HEK293 (cell line): ENCODE data around the gene MYLK4.

Experiments used
- CTCF ChIA-PET: fragments of 350-600 bp; formaldehyde crosslinking; extraction: SDS; loops from one replicate; lab custom pipeline; 2021; ENCODE audit warnings: antibody characterized with exemption; lab: Yijun Ruan, JAX
- POLR2A ChIA-PET: fragments of 300-600 bp; formaldehyde crosslinking; extraction: SDS; loops from one replicate; lab custom pipeline; 2020; ENCODE audit warnings: antibody characterized with exemption, inconsistent platforms; lab: Yijun Ruan, JAX
- H3K27ac ChIP-seq: fragments of 200-500 bp; sonication (Bioruptor generic); 2 replicates; pipeline ENCODE4 v1.5.1; 2014; ENCODE audit warnings: low read depth, low read length, control low read depth, inconsistent platforms; ENCODE audit errors: extremely low read depth
- H3K36me3 ChIP-seq, 2 experiments: fragments of 200-500 bp in 1 of 2; sonication (Bioruptor generic) in 1 of 2; 1 replicate in 1 of 2; 2 replicates in 1 of 2; pipeline ENCODE4 v1.5.1; 2014 to 2017; ENCODE audit warnings: inconsistent platforms in 2 of 2, low read length in 2 of 2; ENCODE audit not compliant: control insufficient read depth in 2 of 2, insufficient read depth in 1 of 2
- H3K4me1 ChIP-seq: fragments of 200-500 bp; sonication (Bioruptor generic); 2 replicates; pipeline ENCODE4 v1.5.1; 2014; ENCODE audit warnings: mild to moderate bottlenecking, low read length, inconsistent platforms; ENCODE audit not compliant: control insufficient read depth, insufficient read depth
- H3K4me3 ChIP-seq: 2 replicates; pipeline ENCODE4 v1.5.1; 2011; ENCODE audit warnings: low read depth, mild to moderate bottlenecking, control low read depth, low read length, moderate library complexity
- H3K9me3 ChIP-seq: fragments of 200-500 bp; sonication (Bioruptor generic); 2 replicates; pipeline ENCODE4 v1.5.1; 2014; ENCODE audit warnings: low read depth, low read length, inconsistent platforms; ENCODE audit not compliant: control insufficient read depth, insufficient read depth
- BCL11B ChIP-seq: fragments of 450-650 bp; formaldehyde crosslinking; IDR thresholded peaks from 2 replicates; pipeline ENCODE4 v1.5.1; 2016; ENCODE audit warnings: low read depth, missing biosample characterization, missing genetic modification characterization
- EGR2 ChIP-seq: fragments of 450-650 bp; formaldehyde crosslinking; IDR thresholded peaks from 2 replicates; pipeline ENCODE4 v1.5.1; 2016; ENCODE audit warnings: low read depth, missing biosample characterization, missing genetic modification characterization
- GLIS2 ChIP-seq: fragments of 450-650 bp; formaldehyde crosslinking; IDR thresholded peaks from 2 replicates; pipeline ENCODE4 v1.5.1; 2016; ENCODE audit warnings: missing biosample characterization, missing genetic modification characterization
- KLF16 ChIP-seq: fragments of 450-650 bp; formaldehyde crosslinking; IDR thresholded peaks from 2 replicates; pipeline ENCODE4 v1.5.1; 2017; ENCODE audit warnings: missing biosample characterization, missing genetic modification characterization
- MEIS1 ChIP-seq: sonication (generic); formaldehyde crosslinking; IDR thresholded peaks from 2 replicates; pipeline ENCODE4 v1.8.1; 2022; ENCODE audit warnings: missing genetic modification reagents, mild to moderate bottlenecking, borderline replicate concordance
- PRDM4 ChIP-seq: fragments of 450-650 bp; formaldehyde crosslinking; IDR thresholded peaks from 2 replicates; pipeline ENCODE4 v1.5.1; 2017; ENCODE audit warnings: missing biosample characterization, missing genetic modification characterization
- TCF7L2 ChIP-seq: IDR thresholded peaks from 2 replicates; pipeline ENCODE4 v1.6.1; 2011; ENCODE audit warnings: low read depth, mild to moderate bottlenecking, inconsistent platforms, low read length, moderate library complexity, borderline replicate concordance
- WT1 ChIP-seq: fragments of 450-650 bp; formaldehyde crosslinking; IDR thresholded peaks from 2 replicates; pipeline ENCODE4 v1.5.1; 2016; ENCODE audit warnings: missing biosample characterization, missing genetic modification characterization
- YY1 ChIP-seq: fragments of 450-650 bp; formaldehyde crosslinking; IDR thresholded peaks from 2 replicates; pipeline ENCODE4 v1.5.1; 2018; ENCODE audit warnings: missing biosample characterization, missing genetic modification characterization
- ZFP41 ChIP-seq: fragments of 450-650 bp; formaldehyde crosslinking; IDR thresholded peaks from 2 replicates; pipeline ENCODE4 v1.5.1; 2016; ENCODE audit warnings: missing biosample characterization, missing genetic modification characterization, borderline replicate concordance
- ZFP69B ChIP-seq: fragments of 450-650 bp; formaldehyde crosslinking; IDR thresholded peaks from 2 replicates; pipeline ENCODE4 v1.5.1; 2016; ENCODE audit warnings: missing biosample characterization, missing genetic modification characterization
- ZNF121 ChIP-seq: fragments of 450-650 bp; formaldehyde crosslinking; IDR thresholded peaks from 2 replicates; pipeline ENCODE4 v1.5.1; 2016; ENCODE audit warnings: missing biosample characterization, missing genetic modification characterization
- ZNF19 ChIP-seq: fragments of 450-650 bp; formaldehyde crosslinking; IDR thresholded peaks from 2 replicates; pipeline ENCODE4; 2016; ENCODE audit warnings: missing biosample characterization, missing genetic modification characterization, low read depth
- ZNF24 ChIP-seq: fragments of 450-650 bp; formaldehyde crosslinking; IDR thresholded peaks from 2 replicates; pipeline ENCODE4 v1.5.1; 2016; ENCODE audit warnings: missing biosample characterization, missing genetic modification characterization
- ZNF280D ChIP-seq: fragments of 450-650 bp; formaldehyde crosslinking; IDR thresholded peaks from 2 replicates; pipeline ENCODE4 v1.5.1; 2016; ENCODE audit warnings: missing biosample characterization, missing genetic modification characterization
- ZNF292 ChIP-seq: fragments of 450-650 bp; formaldehyde crosslinking; IDR thresholded peaks from 2 replicates; pipeline ENCODE4 v1.5.1; 2016; ENCODE audit warnings: low read depth, missing biosample characterization, missing genetic modification characterization, borderline replicate concordance
- ZNF404 ChIP-seq: fragments of 450-650 bp; formaldehyde crosslinking; IDR thresholded peaks from 2 replicates; pipeline ENCODE4 v1.5.1; 2017; ENCODE audit warnings: missing biosample characterization, missing genetic modification characterization
- ZNF518A ChIP-seq: fragments of 450-650 bp; formaldehyde crosslinking; conservative IDR thresholded peaks from 2 replicates; pipeline ENCODE4 v1.5.1; 2016; ENCODE audit warnings: low read depth, missing biosample characterization, missing genetic modification characterization
- ZNF558 ChIP-seq: fragments of 450-650 bp; formaldehyde crosslinking; IDR thresholded peaks from 2 replicates; pipeline ENCODE4 v1.5.1; 2016; ENCODE audit warnings: missing biosample characterization, missing genetic modification characterization
- ZNF626 ChIP-seq: fragments of 450-650 bp; sonication (Bioruptor Pico); formaldehyde crosslinking; IDR thresholded peaks from 2 replicates; pipeline ENCODE4 v1.5.1; 2018; ENCODE audit warnings: missing biosample characterization, missing genetic modification characterization, inconsistent platforms
- ZNF629 ChIP-seq: fragments of 450-650 bp; formaldehyde crosslinking; IDR thresholded peaks from 2 replicates; pipeline ENCODE4 v1.5.1; 2017; ENCODE audit warnings: missing biosample characterization, missing genetic modification characterization
- ZNF645 ChIP-seq: fragments of 450-650 bp; formaldehyde crosslinking; IDR thresholded peaks from 2 replicates; pipeline ENCODE4; 2016; ENCODE audit warnings: missing biosample characterization, missing genetic modification characterization
- ZNF677 ChIP-seq: fragments of 450-650 bp; IDR thresholded peaks from 2 replicates; pipeline ENCODE4 v1.5.0; 2018; ENCODE audit warnings: missing biosample characterization, mild to moderate bottlenecking, missing genetic modification characterization, moderate library complexity
- ZNF701 ChIP-seq: fragments of 450-650 bp; formaldehyde crosslinking; IDR thresholded peaks from 2 replicates; pipeline ENCODE4 v1.5.1; 2016; ENCODE audit warnings: missing biosample characterization, missing genetic modification characterization
- ZNF76 ChIP-seq: fragments of 450-650 bp; formaldehyde crosslinking; IDR thresholded peaks from 2 replicates; pipeline ENCODE4; 2016; ENCODE audit warnings: low read depth, missing biosample characterization, missing genetic modification characterization, borderline replicate concordance
- ZNF785 ChIP-seq: fragments of 450-650 bp; formaldehyde crosslinking; IDR thresholded peaks from 2 replicates; pipeline ENCODE4 v1.5.1; 2016; ENCODE audit warnings: missing biosample characterization, missing genetic modification characterization
- ZNF791 ChIP-seq: fragments of 450-650 bp; formaldehyde crosslinking; IDR thresholded peaks from 2 replicates; pipeline ENCODE4 v1.5.1; 2016; ENCODE audit warnings: missing biosample characterization, missing genetic modification characterization

MYLK4 gene

DNA sequence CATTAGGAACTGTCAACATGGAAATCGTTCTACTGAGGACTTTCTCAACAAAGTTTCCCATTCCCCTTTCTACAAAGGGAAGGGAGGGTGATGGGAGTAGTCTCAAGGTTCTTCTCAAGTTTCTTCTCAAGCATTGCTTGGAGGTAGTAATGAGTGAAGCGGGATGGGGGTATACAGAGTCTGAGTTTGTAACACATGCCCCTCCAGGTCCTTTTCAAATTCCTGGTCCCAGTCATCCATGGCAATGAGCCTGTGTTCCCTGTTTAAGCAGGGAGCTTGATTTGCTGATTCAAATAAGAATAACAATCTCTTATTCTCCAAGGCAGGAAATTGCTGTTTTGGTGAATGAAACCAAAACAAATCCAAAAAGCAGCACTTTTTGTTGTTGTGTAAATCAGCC lies 45.5 kb downstream of the MYLK4 start (continued):
- TF ChIP-seq ZNF558 (tag by site-specific recombination) (no peak), ZNF121 (tag by site-specific recombination) (no peak), PRDM4 (no peak), ZNF24 (tag by site-specific recombination) (no peak), ZNF76 (tag by site-specific recombination) (no peak), TCF7L2 (no peak), ZFP41 (tag by site-specific recombination) (no peak), YY1 (tag by site-specific recombination) (no peak), GLIS2 (tag by site-specific recombination) (no peak), KLF16 (tag by site-specific recombination) (no peak), ZNF785 (tag by site-specific recombination) (no peak), EGR2 (tag by site-specific recombination) (no peak), MEIS1 (no peak), ZNF626 (tag by site-specific recombination) (no peak), ZNF404 (tag by site-specific recombination) (no peak)

DNA sequence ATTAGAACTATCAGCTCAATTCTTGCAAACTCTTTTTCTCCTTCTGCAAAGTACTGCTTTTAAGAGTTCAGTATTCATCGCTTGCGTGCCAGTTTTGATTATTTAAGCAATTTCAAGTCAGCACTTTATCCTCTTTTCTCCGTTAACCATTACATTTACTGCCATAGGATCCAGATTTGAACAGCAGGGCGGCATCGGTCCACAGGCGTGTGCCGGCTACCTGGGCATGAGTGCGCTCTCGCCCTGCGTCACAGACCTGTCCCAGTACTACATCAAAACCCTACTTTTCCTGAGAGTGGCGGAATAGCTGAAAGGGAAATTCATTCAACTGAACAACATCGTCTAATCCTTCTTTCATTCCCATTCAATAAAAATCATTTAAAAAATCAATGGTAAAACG lies 53.4 kb downstream of the MYLK4 start:
- POLR2A ChIA-PET: no interaction called here
- H3K9me3 ChIP-seq: no peaks in the 10 kb centered on the region
- no peak for TF ChIP-seq ZFP69B
- no peak for TF ChIP-seq ZNF19 (tag by site-specific recombination)
- no peak for TF ChIP-seq ZNF518A (tag by site-specific recombination)
- TF ChIP-seq ZNF677 (tag by site-specific recombination): no peak
- no peak for TF ChIP-seq ZNF292 (tag by site-specific recombination)
- no peak for TF ChIP-seq ZNF791 (tag by site-specific recombination)
- TF ChIP-seq BCL11B (tag by site-specific recombination): no peak
- no peak for TF ChIP-seq ZNF76 (tag by site-specific recombination)
- no peak for TF ChIP-seq ZNF701 (tag by site-specific recombination)
- TF ChIP-seq ZNF280D (tag by site-specific recombination): no peak
- TF ChIP-seq ZNF645 (tag by site-specific recombination): no peak
- no peak for TF ChIP-seq WT1 (tag by site-specific recombination)
- TF ChIP-seq ZNF629 (tag by site-specific recombination): no peak
- H3K4me3 ChIP-seq: no peak overlapping the region
- H3K36me3 ChIP-seq: no peaks in the 10 kb centered on the region
- H3K27ac ChIP-seq: no peak overlapping the region
- CTCF ChIA-PET: interaction anchor here (0.6 to 1.0 kb wide), 3 partner anchors 10 to 1101 kb away, joined by 3 to 5 read pairs (median 3); no protein-coding TSS in a partner anchor
- no peaks in the 10 kb centered on the region for H3K4me1 ChIP-seq
